BJ (cell line): ENCODE data around the gene OR5C1. TPM values are rescaled to one million over a fixed set of nuclear protein-coding genes. Genes with fewer than 3 reads are reported as not detected.
"Not testable (repeated sequence)": the region's sequence is repeated elsewhere in the genome, so short reads cannot be mapped to it uniquely, and the experiment has no call there.

Experiments
- CTCF ChIA-PET: fragments of 350-600 bp; formaldehyde crosslinking; extraction: SDS; loops from one replicate; lab custom pipeline; 2021; ENCODE audit warnings: antibody characterized with exemption, inconsistent platforms; lab: Yijun Ruan, JAX
- POLR2A ChIA-PET: fragments of 300-600 bp; sonication (Branson Sonifier 250); formaldehyde crosslinking; extraction: SDS; loops from one replicate; lab custom pipeline; 2021; ENCODE audit warnings: antibody characterized with exemption; lab: Charles Lee
- DNase-seq: peaks from one replicate; pipeline ENCODE4 v3.0.0-alpha.2; 2011; ENCODE audit warnings: low read depth
- H3K27me3 ChIP-seq: 2 replicates; pipeline ENCODE4 v1.6.0; 2011; ENCODE audit warnings: low read length; ENCODE audit not compliant: control insufficient read depth, insufficient read depth
- H3K36me3 ChIP-seq: 2 replicates; pipeline ENCODE4 v1.5.1; 2011; ENCODE audit warnings: low read length; ENCODE audit not compliant: control insufficient read depth, insufficient read depth
- H3K4me3 ChIP-seq: 2 replicates; pipeline ENCODE4 v1.5.1; 2011; ENCODE audit warnings: low read depth, mild to moderate bottlenecking, control low read depth, low read length
- polyA plus RNA-seq: library from polyadenylated mRNA; depleted of rRNA; stranded (reverse); fragments of >200 nt; gene quantifications from 2 replicates; pipeline ENCODE4 v1.2.3, GENCODE V29; 2011; rRNA removed
- TF ChIP-seq, protein P1 (sequence below): IDR thresholded peaks from 2 replicates; pipeline ENCODE4 v1.5.1; 2011; ENCODE audit warnings: low read depth, mild to moderate bottlenecking, control low read depth, inconsistent platforms, low read length, moderate library complexity; ENCODE audit not compliant: insufficient read depth

Gene OR5C1
- polyA plus RNA-seq, 1 experiment: not detected

DNA sequence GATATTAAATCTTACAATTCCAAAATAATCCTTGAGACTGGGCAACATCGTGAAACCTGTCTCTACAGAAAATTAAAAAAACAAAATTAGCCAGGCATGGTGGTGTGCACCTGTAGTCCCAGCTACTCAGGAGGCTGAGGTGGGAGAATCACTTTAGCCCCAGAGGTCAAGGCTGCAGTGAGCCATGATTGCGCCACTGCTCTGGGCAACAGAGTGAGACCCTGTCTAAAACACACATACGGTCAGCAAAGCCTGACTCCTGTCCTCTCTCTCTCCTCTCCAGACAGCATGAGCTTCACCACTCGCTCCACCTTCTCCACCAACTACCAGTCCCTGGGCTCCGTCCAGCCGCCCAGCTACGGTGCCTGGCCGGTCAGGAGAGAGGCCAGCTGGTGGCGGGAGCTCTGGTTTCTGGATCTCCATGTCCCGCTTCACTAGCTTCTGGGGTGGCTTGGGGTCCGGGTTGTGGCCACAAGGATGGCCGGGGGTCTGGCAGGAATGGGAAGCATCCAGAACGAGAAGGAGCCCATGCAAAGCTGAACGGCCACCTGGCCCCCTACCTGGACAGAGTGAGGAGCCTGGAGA, 48.6 kb downstream of the OR5C1 start:
- TF ChIP-seq, protein P1, sequence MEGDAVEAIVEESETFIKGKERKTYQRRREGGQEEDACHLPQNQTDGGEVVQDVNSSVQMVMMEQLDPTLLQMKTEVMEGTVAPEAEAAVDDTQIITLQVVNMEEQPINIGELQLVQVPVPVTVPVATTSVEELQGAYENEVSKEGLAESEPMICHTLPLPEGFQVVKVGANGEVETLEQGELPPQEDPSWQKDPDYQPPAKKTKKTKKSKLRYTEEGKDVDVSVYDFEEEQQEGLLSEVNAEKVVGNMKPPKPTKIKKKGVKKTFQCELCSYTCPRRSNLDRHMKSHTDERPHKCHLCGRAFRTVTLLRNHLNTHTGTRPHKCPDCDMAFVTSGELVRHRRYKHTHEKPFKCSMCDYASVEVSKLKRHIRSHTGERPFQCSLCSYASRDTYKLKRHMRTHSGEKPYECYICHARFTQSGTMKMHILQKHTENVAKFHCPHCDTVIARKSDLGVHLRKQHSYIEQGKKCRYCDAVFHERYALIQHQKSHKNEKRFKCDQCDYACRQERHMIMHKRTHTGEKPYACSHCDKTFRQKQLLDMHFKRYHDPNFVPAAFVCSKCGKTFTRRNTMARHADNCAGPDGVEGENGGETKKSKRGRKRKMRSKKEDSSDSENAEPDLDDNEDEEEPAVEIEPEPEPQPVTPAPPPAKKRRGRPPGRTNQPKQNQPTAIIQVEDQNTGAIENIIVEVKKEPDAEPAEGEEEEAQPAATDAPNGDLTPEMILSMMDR: no peak
- no peak overlapping the region for H3K4me3 ChIP-seq
- no peaks in the 10 kb centered on the region for H3K27me3 ChIP-seq
- CTCF ChIA-PET: no interaction called here
- no peaks in the 10 kb centered on the region for H3K36me3 ChIP-seq
- POLR2A ChIA-PET: no interaction called here
- DNase-seq: no peak

DNA sequence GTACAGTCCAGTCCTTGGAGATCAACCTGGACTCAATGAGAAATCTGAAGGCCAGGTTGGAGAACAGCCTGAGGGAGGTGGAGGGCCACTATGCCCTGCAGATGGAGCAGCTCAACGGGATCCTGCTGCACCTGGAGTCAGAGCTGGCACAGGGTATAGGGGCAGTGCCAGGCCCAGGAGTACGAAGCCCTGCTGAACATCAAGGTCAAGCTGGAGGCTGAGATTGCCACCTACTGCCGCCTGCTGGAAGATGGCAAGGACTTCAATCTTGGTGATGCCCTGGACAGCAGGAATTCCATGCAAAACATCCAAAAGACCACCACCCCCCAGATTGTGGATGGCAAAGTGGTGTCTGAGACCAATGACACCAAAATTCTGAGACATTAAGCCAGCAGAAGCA, 49.7 kb downstream of the OR5C1 start:
- DNase-seq, H3K36me3 ChIP-seq, H3K27me3 ChIP-seq, H3K4me3 ChIP-seq: not testable (repeated sequence)
- POLR2A ChIA-PET: interaction anchor here (0.7 kb wide), 1 partner anchor 11 kb away, joined by 3 read pairs; no protein-coding TSS in a partner anchor
- CTCF ChIA-PET: interaction anchor here (1.1 to 1.2 kb wide), 2 partner anchors 10 to 16 kb away, joined by 3 read pairs; partner anchors contain the start of gene PDCL
- TF ChIP-seq, protein P1: 0 out of 2 replicates have a peak, but pooled peaks have one; percentile 1

Other genes starting within 250 kb of the OR5C1 start
- not detected in 2 replicates for gene OR1N2, start 235.8 kb upstream of the OR5C1 start, polyA plus RNA-seq
- 0.05 and 0.07 TPM in 2 replicates for gene OR1L8, start 205.5 kb upstream of the OR5C1 start, polyA plus RNA-seq
- 1.0 and 1.1 TPM in 2 replicates for gene OR1Q1, start 174.2 kb upstream of the OR5C1 start, polyA plus RNA-seq
- not detected in 2 replicates for gene OR1B1, start 131.3 kb upstream of the OR5C1 start, polyA plus RNA-seq
- gene OR1L1, start 127.2 kb upstream of the OR5C1 start, polyA plus RNA-seq: not detected in 2 replicates
- not detected in 2 replicates for gene OR1L3, start 113.8 kb upstream of the OR5C1 start, polyA plus RNA-seq
- gene OR1L4, start 64.9 kb upstream of the OR5C1 start, polyA plus RNA-seq: not detected in 2 replicates
- gene OR1L6, start 46.6 kb upstream of the OR5C1 start, polyA plus RNA-seq: not detected in 2 replicates
- gene OR1K1, start 11.2 kb downstream of the OR5C1 start, polyA plus RNA-seq: not detected in 2 replicates
- gene PDCL, start 39.7 kb downstream of the OR5C1 start, polyA plus RNA-seq: 9.2 and 15.7 TPM in 2 replicates
- gene RC3H2, start 116.4 kb downstream of the OR5C1 start, polyA plus RNA-seq: 35.3 and 50.2 TPM in 2 replicates
- gene ZBTB6, start 124.4 kb downstream of the OR5C1 start, polyA plus RNA-seq: 2.5 and 5.0 TPM in 2 replicates
- 4.4 and 8.0 TPM in 2 replicates for gene ZBTB26, start 142.6 kb downstream of the OR5C1 start, polyA plus RNA-seq
- gene RABGAP1, start 152.1 kb downstream of the OR5C1 start, polyA plus RNA-seq: 30.8 and 37.0 TPM in 2 replicates
- not detected in 2 replicates for gene GPR21, start 244.7 kb downstream of the OR5C1 start, polyA plus RNA-seq